ENCODE results near the gene HOXC11.

GRCh38 chr12:53995378-53996239, 22.7 kb downstream of the HOXC11 start:
- TF ChIP-seq CTCF (IDR thresholded peaks at IDR 0.05; ENCODE audit: insufficient read depth, low read length), result no peak
- no peak for TF ChIP-seq POLR2AphosphoS5 (IDR thresholded peaks at IDR 0.05; ENCODE audit: low read depth)
